Natural killer cell (primary cell): ENCODE results near the gene A3GALT2. TPM values are rescaled to one million over a fixed set of nuclear protein-coding genes. Genes with fewer than 3 reads are reported as not detected.

Experiments
- ATAC-seq, 3 donors: fragments of 150-1000 bp in 2 of 3; fragments of 200-7000 bp in 1 of 3; cut with Tn5 transposase; 1 replicate in 1 of 3; 2 replicates in 2 of 3; pipeline ENCODE4 v1.10.0; 2021; ENCODE audit warnings: mild to moderate bottlenecking in 2 of 3, moderate library complexity in 2 of 3
- DNase-seq, 2 donors: peaks; one replicate each; pipeline versions ENCODE4 v3.0.0 to v3.0.0-alpha.2; 2013 to 2021; ENCODE audit warnings: mixed read lengths in 1 of 2
- H3K27ac ChIP-seq: one replicate; pipeline ENCODE4 v1.5.1; 2013; ENCODE audit warnings: mild to moderate bottlenecking, low read length
- H3K27me3 ChIP-seq: one replicate; pipeline ENCODE4 v1.6.1; 2013; ENCODE audit warnings: low read length; ENCODE audit not compliant: control insufficient read depth, insufficient read depth
- H3K36me3 ChIP-seq: one replicate; pipeline ENCODE4 v1.6.1; 2013; ENCODE audit warnings: low read length; ENCODE audit not compliant: control insufficient read depth, insufficient read depth
- H3K4me1 ChIP-seq: one replicate; pipeline ENCODE4 v1.6.1; 2013; ENCODE audit warnings: low read length; ENCODE audit not compliant: control insufficient read depth, insufficient read depth
- H3K4me3 ChIP-seq: one replicate; pipeline ENCODE4 v1.5.1; 2013; ENCODE audit warnings: low read length
- H3K9me3 ChIP-seq: one replicate; pipeline ENCODE4 v1.6.1; 2013; ENCODE audit warnings: low read length; ENCODE audit not compliant: control insufficient read depth, insufficient read depth
- H3K27ac Mint-ChIP-seq, 2 donors: one replicate each; pipeline ENCODE4 v1.8.0; 2022; ENCODE audit warnings: mild to moderate bottlenecking in 2 of 2, mixed read lengths in 2 of 2, moderate library complexity in 1 of 2
- H3K27me3 Mint-ChIP-seq, 2 donors: one replicate each; pipeline ENCODE4 v1.8.0; 2022; ENCODE audit warnings: low read depth in 2 of 2, mixed read lengths in 2 of 2
- H3K36me3 Mint-ChIP-seq: one replicate; pipeline ENCODE4 v1.8.0; 2022; ENCODE audit warnings: mixed read lengths
- H3K4me1 Mint-ChIP-seq, 2 donors: one replicate each; pipeline ENCODE4 v1.8.0; 2022; ENCODE audit warnings: mixed read lengths in 2 of 2
- H3K4me3 Mint-ChIP-seq: one replicate; pipeline ENCODE4 v1.8.0; 2022; ENCODE audit warnings: mild to moderate bottlenecking, moderate library complexity, mixed read lengths
- H3K9me3 Mint-ChIP-seq, 2 donors: one replicate each; pipeline ENCODE4 v1.8.0; 2022; ENCODE audit warnings: mixed read lengths in 2 of 2
- WGBS: methylation state at CpG from one replicate; pipeline ENCODE4 v1.1.7; 2013; ENCODE audit warnings: missing lambda C conversion rate; ENCODE audit not compliant: insufficient coverage; 5-methylcytosine and 5-hydroxymethylcytosine counted together
- intact Hi-C: fragments of 100-400 bp; cut with micrococcal nuclease; formaldehyde crosslinking; loops from one replicate; pipeline ENCODE4 v1.14.2; 2022
- total RNA-seq, 4 donors: library from RNA; stranded (reverse); fragments of 120-200 nt in 1 of 4; gene quantifications; one replicate each; pipeline versions ENCODE4 v1.2.3 to v1.2.4, GENCODE V29; 2013 to 2022
- TF ChIP-seq, protein P1 (sequence below): fragments of 200-600 bp; IDR thresholded peaks from one replicate; pipeline ENCODE4 v1.8.0; 2022; ENCODE audit warnings: antibody characterized with exemption

A3GALT2 gene
- total RNA-seq, 3 donors from 2014 or later (not counting 1 experiment from before 2014, with no cell fraction given): not detected

DNA sequence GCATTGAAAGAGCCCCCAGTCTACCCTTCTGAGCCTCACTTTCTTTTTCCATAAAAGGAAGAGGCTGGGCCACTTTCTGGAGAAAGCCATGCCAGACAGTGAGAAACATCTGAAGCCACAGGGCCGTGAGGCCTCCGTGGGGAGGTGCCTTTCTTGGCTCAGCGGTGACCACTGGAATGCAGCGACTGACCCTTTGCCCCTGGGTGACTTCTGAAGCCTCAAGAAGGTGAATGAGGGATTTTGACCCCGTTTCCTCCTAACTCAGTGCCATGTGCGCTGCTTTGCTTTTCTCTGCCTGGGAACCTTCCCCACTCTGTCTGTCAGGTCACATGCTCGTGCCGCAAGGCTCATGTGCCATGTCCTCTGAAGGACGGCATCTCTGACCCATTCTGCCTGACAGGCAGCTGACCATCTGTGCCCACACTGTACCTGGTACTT lies 44.7 kb upstream of the A3GALT2 start:
- Mint-ChIP-seq H3K9me3 (no peaks in the 10 kb centered on the region), H3K36me3 (no peaks in the 10 kb centered on the region), H3K27me3 (peaks cover 0 to 7% of the 10 kb centered on the region in 2 donors), H3K27ac (no peak overlapping the region), H3K4me1 (peaks cover 0 to 17% of the 10 kb centered on the region in 2 donors), H3K4me3 (no peak overlapping the region)
- DNase-seq (no peak), ATAC-seq (no peak)
- Histone ChIP-seq H3K27ac (no peak overlapping the region), H3K4me3 (no peak overlapping the region), H3K27me3 (no peaks in the 10 kb centered on the region), H3K4me1 (peaks cover 6% of the 10 kb centered on the region), H3K9me3 (no peaks in the 10 kb centered on the region), H3K36me3 (no peaks in the 10 kb centered on the region)
- TF ChIP-seq, protein P1, sequence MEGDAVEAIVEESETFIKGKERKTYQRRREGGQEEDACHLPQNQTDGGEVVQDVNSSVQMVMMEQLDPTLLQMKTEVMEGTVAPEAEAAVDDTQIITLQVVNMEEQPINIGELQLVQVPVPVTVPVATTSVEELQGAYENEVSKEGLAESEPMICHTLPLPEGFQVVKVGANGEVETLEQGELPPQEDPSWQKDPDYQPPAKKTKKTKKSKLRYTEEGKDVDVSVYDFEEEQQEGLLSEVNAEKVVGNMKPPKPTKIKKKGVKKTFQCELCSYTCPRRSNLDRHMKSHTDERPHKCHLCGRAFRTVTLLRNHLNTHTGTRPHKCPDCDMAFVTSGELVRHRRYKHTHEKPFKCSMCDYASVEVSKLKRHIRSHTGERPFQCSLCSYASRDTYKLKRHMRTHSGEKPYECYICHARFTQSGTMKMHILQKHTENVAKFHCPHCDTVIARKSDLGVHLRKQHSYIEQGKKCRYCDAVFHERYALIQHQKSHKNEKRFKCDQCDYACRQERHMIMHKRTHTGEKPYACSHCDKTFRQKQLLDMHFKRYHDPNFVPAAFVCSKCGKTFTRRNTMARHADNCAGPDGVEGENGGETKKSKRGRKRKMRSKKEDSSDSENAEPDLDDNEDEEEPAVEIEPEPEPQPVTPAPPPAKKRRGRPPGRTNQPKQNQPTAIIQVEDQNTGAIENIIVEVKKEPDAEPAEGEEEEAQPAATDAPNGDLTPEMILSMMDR: no peak
- intact Hi-C loops: loop anchor here (5.0 to 10.0 kb wide), 3 partner anchors 231 to 433 kb away; no protein-coding TSS in a partner anchor
- 72% methylated on average over 9 of the region's 9 CpGs for WGBS

DNA sequence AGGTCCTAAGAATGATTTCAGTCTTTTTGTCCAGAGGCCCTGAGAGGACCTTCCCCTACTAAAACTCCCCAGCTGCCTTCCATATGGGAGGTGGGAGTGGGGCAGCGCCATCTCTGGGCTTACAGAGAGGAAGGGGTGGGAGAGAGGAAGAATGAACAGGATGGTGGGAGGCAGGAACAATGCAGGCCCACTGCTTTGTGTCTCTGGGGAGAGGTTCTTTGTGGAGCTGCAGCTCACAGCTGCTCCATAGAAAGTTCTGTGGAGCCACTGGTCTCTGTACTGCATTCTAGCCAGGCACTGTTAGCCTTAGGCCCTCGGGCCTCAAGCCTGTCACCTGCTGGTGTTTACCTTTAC lies 43.6 kb upstream of the A3GALT2 start:
- Mint-ChIP-seq H3K27ac (no peak overlapping the region), H3K27me3 (peaks cover 0 to 7% of the 10 kb centered on the region in 2 donors), H3K4me1 (peaks cover 0 to 17% of the 10 kb centered on the region in 2 donors), H3K9me3 (no peaks in the 10 kb centered on the region), H3K36me3 (no peaks in the 10 kb centered on the region), H3K4me3 (no peak overlapping the region)
- TF ChIP-seq, protein P1: no peak
- Histone ChIP-seq H3K27ac (no peak overlapping the region), H3K36me3 (no peaks in the 10 kb centered on the region), H3K4me1 (peaks cover 6% of the 10 kb centered on the region), H3K9me3 (no peaks in the 10 kb centered on the region), H3K4me3 (no peak overlapping the region), H3K27me3 (no peaks in the 10 kb centered on the region)
- ATAC-seq (no peak), DNase-seq (no peak)
- intact Hi-C loops: loop anchor here (10.0 kb wide), 1 partner anchor 230 kb away; no protein-coding TSS in a partner anchor
- WGBS: 84% methylated on average over 2 of the region's 2 CpGs

DNA sequence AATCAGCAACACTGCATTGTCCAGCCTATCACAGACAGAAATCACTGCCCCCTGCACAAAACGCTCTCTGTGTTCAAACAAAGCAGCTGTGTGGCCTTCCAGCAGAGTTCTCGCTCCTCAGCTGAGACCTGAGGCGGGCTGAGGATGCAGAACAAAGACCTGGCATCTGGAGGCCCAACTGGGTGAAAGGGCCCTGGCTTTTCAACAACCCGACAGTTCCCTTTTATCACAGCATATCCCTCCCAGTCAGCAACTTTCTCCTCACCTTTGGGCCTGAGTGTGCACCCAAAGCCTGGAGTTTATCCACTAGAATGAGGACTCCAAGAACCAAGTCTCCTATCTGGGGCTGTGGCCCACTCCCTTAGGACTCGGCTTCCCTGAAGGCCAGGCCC lies 42.6 kb upstream of the A3GALT2 start:
- Mint-ChIP-seq H3K4me3 (no peak overlapping the region), H3K27me3 (peaks cover 0 to 3% of the 10 kb centered on the region in 2 donors), H3K27ac (no peak overlapping the region), H3K36me3 (no peaks in the 10 kb centered on the region), H3K9me3 (no peaks in the 10 kb centered on the region), H3K4me1 (peaks cover 0 to 17% of the 10 kb centered on the region in 2 donors)
- Histone ChIP-seq H3K36me3 (no peaks in the 10 kb centered on the region), H3K4me1 (peaks cover 6% of the 10 kb centered on the region), H3K4me3 (no peak overlapping the region), H3K27ac (no peak overlapping the region), H3K9me3 (no peaks in the 10 kb centered on the region), H3K27me3 (no peaks in the 10 kb centered on the region)
- TF ChIP-seq, protein P1: no peak
- 87% methylated on average over 5 of the region's 5 CpGs for WGBS
- intact Hi-C loops: loop anchor here (10.0 kb wide), 1 partner anchor 229 kb away; no protein-coding TSS in a partner anchor
- DNase-seq (no peak), ATAC-seq (no peak)

DNA sequence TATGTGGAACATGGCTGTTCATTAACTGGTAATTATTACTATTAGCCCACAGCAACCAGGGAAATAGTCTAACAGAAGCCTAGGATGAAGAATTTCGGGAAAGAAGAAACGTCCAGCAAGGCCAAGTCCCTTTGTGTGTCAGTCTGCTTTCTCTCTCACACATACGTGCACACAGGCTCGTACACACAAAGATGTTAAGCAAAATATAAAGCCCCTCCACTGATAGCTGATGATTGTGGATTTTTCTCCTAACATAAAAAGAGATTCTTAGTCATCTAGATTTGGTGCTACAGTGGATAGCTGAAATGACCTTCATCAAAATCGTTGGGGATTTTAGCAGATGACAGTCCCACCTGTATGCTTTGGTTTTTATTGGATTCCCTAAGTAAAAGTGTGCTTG lies 42.1 kb upstream of the A3GALT2 start:
- Mint-ChIP-seq H3K36me3 (no peaks in the 10 kb centered on the region), H3K27ac (no peak overlapping the region), H3K27me3 (peaks cover 0 to 3% of the 10 kb centered on the region in 2 donors), H3K9me3 (no peaks in the 10 kb centered on the region), H3K4me3 (no peak overlapping the region), H3K4me1 (peaks cover 0 to 17% of the 10 kb centered on the region in 2 donors)
- TF ChIP-seq, protein P1: no peak
- ATAC-seq: no peak
- Histone ChIP-seq H3K4me1 (peaks cover 5% of the 10 kb centered on the region), H3K36me3 (no peaks in the 10 kb centered on the region), H3K4me3 (no peak overlapping the region), H3K27ac (no peak overlapping the region), H3K27me3 (no peaks in the 10 kb centered on the region), H3K9me3 (no peaks in the 10 kb centered on the region)
- intact Hi-C loops: loop anchor here (10.0 kb wide), 1 partner anchor 228 kb away; no protein-coding TSS in a partner anchor
- WGBS: 76% methylated on average over 3 of the region's 5 CpGs
- no peak for DNase-seq
